Measurements from ENCODE around the gene CDH12. TPM values are rescaled to one million over a fixed set of nuclear protein-coding genes. Genes with fewer than 3 reads are reported as not detected.

Gene CDH12
- total RNA-seq, 1 experiment from 2014 or later = not detected

DNA sequence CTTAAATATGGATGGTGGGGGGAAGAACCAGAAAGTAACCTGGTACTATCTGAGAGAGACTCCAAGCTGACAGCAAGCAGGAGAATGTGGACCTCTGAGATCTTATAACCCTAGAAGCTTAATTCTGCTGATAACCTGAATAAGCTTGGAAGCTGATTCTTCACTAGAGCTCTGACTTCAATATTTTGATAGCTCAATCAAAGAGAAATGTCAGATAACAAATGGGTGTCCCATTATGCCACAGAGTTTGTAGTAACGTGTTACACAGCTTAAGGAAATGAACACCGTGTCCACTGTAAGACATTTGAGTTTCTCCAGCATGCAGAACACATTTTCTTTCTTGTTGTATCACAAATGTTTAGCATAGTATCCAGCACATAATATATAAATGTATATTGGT is 626.7 kb downstream of the CDH12 start:
- H4K8ac ChIP-seq (replicated peaks; ENCODE audit: insufficient read length, low read depth, low read length) = no peak overlapping the region
- no peak overlapping the region for H2BK120ac ChIP-seq (ENCODE audit: low read depth, low read length, poor library complexity, severe bottlenecking)
- H3K4me1 ChIP-seq (ENCODE audit: insufficient read depth, low read length) = no peaks in the 10 kb centered on the region
- H4K5ac ChIP-seq (ENCODE audit: insufficient read length, low read depth, low read length) = no peak overlapping the region
- no peak overlapping the region for H2AK5ac ChIP-seq (ENCODE audit: insufficient read length, low read length)
- no peak overlapping the region for H3K4ac ChIP-seq (ENCODE audit: low read depth, low read length)
- no peak overlapping the region for H3K18ac ChIP-seq (ENCODE audit: insufficient read length, low read depth, low read length)
- H3K9ac ChIP-seq (ENCODE audit: extremely low read depth, insufficient read length, low read length) = no peak overlapping the region
- H3K27ac Mint-ChIP-seq = no peak overlapping the region
- no peaks in the 10 kb centered on the region for H3K27me3 Mint-ChIP-seq (ENCODE audit: low read depth)
- DNase-seq = no peak
- no peaks in the 10 kb centered on the region for H3K36me3 Mint-ChIP-seq (ENCODE audit: insufficient read depth in 1 of 3, low read depth in 3 of 3)
- H2BK20ac ChIP-seq (ENCODE audit: low read depth, low read length, poor library complexity, severe bottlenecking) = no peak overlapping the region
- H3K9me3 Mint-ChIP-seq = no peaks in the 10 kb centered on the region
- no peak overlapping the region for H4K91ac ChIP-seq (ENCODE audit: insufficient read length, low read depth, low read length)
- H3K23me2 ChIP-seq (ENCODE audit: insufficient read length, low read depth, low read length, poor library complexity, severe bottlenecking) = no peaks in the 10 kb centered on the region
- no CpG with 5 or more reads among the region's 2 CpGs for WGBS (ENCODE audit: extremely low coverage, insufficient read length, low lambda C conversion rate)
- no peaks in the 10 kb centered on the region for H3K27me3 ChIP-seq (ENCODE audit: insufficient read depth, low read length)
- H2BK5ac ChIP-seq (ENCODE audit: insufficient read length, low read length) = no peak overlapping the region
- H3K79me2 ChIP-seq (ENCODE audit: insufficient read depth, low read length) = no peaks in the 10 kb centered on the region
- no peak overlapping the region for H3K14ac ChIP-seq (ENCODE audit: insufficient read depth, low read length)
- no peak overlapping the region for H3K4me3 Mint-ChIP-seq
- no peaks in the 10 kb centered on the region for H3K9me3 ChIP-seq (ENCODE audit: control insufficient read depth, low read depth, low read length)
- no peak overlapping the region for H2BK15ac ChIP-seq (ENCODE audit: low read depth, low read length)
- TF ChIP-seq, protein P1, sequence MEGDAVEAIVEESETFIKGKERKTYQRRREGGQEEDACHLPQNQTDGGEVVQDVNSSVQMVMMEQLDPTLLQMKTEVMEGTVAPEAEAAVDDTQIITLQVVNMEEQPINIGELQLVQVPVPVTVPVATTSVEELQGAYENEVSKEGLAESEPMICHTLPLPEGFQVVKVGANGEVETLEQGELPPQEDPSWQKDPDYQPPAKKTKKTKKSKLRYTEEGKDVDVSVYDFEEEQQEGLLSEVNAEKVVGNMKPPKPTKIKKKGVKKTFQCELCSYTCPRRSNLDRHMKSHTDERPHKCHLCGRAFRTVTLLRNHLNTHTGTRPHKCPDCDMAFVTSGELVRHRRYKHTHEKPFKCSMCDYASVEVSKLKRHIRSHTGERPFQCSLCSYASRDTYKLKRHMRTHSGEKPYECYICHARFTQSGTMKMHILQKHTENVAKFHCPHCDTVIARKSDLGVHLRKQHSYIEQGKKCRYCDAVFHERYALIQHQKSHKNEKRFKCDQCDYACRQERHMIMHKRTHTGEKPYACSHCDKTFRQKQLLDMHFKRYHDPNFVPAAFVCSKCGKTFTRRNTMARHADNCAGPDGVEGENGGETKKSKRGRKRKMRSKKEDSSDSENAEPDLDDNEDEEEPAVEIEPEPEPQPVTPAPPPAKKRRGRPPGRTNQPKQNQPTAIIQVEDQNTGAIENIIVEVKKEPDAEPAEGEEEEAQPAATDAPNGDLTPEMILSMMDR (conservative IDR thresholded peaks at IDR 0.05) = no peak
- H2AFZ ChIP-seq (ENCODE audit: low read length) = no peak overlapping the region
- H3K56ac ChIP-seq (ENCODE audit: insufficient read length, low read depth, low read length) = no peak overlapping the region
- H3K4me1 Mint-ChIP-seq = no peaks in the 10 kb centered on the region
- no peaks in the 10 kb centered on the region for H3K79me1 ChIP-seq (ENCODE audit: insufficient read depth, low read depth, low read length, poor library complexity, severe bottlenecking)
- H3T11ph ChIP-seq (ENCODE audit: low read length) = no peak overlapping the region
- no peak overlapping the region for H2BK12ac ChIP-seq (ENCODE audit: insufficient read length, low read depth, low read length)
- H3K4me2 ChIP-seq (ENCODE audit: insufficient read depth, insufficient read length, low read length) = no peak overlapping the region
- no peak overlapping the region for H3K27ac ChIP-seq (ENCODE audit: insufficient read length, low read depth, low read length)
- no peak overlapping the region for H3K23ac ChIP-seq (ENCODE audit: insufficient read length, low read depth, low read length)
- H4K20me1 ChIP-seq (ENCODE audit: control insufficient read depth, insufficient read depth, insufficient read length) = no peaks in the 10 kb centered on the region
